ENCODE measurements around the gene LRRC74B.

Gene LRRC74B

GRCh38 chr22:21108379-21109115 lies 62.8 kb downstream of the LRRC74B start:
- DNase-seq: no peak

All from NCI-H1694 treated with DMSO at 0.1 percent for 48 hours (cell line).